Measurements from ENCODE around the gene NHERF2.

NHERF2 gene

DNA sequence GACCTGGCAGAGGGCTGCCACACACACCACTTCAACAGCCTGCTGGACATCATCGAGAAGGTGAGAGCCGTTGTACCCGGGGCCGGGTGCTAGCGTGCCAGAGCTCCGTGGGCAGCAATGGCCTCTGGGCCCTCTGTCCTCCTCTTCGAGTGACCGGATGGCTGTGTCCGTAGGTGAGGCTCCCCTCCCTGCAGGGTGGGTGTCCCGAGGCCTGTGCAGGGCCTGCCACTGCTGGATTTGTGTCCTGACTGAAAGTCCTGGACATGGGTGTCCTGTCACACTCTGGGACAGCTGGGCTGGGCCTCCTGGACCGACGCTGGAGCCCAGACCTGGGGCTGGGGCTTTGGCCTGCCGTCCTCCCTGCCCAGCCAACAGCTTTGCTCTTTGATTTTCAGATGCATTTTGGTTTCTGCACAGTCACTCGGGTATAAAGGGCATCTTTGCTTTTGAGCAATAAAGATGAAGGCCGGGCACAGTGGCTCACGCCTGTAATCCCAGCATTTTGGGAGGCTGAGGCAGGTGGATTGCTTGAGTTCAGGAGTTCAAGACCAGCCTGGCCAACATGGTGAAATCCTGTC, 37.8 kb downstream of the NHERF2 start:
- H3K27me3 Mint-ChIP-seq = no peaks in the 10 kb centered on the region
- no peak for ATAC-seq
- H3K27ac Mint-ChIP-seq = no peak overlapping the region
- peaks cover 6% of the 10 kb centered on the region for H3K4me1 Mint-ChIP-seq
- H3K4me3 Mint-ChIP-seq = no peak overlapping the region
- DNase-seq = no peak
- no peaks in the 10 kb centered on the region for H3K9me3 Mint-ChIP-seq

DNA sequence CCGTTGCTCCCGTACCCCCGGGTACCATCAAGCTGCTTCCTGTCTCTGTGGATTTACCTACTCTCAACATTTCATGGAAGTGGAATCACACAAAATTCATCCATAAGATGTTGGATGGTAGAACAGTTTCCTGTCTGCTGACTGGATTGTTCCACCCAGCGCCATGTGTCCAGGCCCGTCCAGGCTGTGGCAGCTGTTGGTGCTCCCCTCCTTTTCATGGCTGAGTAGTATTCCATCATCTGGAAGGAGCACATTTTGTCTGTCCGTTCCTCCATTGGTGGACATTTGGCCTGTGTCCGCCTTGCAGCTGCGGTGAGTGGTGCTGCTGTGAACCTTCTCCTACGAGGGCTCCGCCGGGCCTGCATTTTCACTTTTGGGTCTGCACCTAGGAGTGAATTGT, 39.4 kb downstream of the NHERF2 start:
- DNase-seq = no peak
- ATAC-seq = no peak
- Mint-ChIP-seq H3K27ac (no peak overlapping the region), H3K27me3 (no peaks in the 10 kb centered on the region), H3K4me1 (peaks cover 6% of the 10 kb centered on the region), H3K4me3 (no peak overlapping the region), H3K9me3 (no peaks in the 10 kb centered on the region)

DNA sequence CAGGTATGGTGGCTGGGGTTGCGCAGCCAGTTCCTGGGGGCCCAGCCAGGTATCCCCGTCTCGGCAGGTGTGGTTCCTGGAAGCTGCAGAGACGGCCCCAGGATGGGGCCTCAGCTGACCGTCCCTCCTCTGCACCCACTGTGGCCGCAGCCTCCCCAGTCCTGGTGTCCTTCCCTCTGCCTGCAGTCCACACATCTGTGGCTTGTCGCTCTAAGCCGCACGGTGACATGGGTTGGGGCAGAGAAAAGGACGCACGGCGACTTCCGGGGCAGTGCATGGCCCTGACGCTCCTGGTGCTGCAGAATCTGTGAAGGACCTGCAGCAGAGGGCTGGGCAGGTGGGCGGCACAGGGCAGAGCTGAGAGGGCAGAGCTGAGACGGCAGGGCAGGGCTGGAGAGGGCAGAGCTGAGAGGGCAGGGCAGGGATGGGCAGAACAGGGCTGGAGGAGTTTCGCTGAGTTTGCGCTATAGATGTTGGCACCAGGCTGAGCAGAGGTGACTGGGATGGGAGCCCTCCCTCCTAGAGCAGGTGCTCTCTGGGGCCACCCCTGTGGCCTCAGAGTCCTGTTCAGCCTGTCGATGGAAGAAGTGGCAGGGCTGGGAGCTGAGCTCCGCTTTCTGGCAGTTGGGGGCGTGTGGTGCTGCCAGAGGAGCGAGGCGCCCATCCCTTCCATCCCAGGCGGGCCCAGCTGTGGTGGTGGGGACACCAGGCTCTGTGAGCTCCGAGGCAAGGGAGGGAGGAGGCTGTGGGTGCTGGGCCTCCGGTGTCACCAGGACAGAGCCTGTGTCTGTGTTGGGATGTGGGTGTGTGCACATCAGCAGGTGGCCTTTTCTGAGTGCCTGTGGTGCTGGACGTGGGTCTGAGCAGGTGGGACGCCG, 44.1 kb downstream of the NHERF2 start:
- ATAC-seq (peak; percentile 15), DNase-seq (no peak)
- Mint-ChIP-seq H3K4me1 (peaks cover 5% of the 10 kb centered on the region), H3K27me3 (no peaks in the 10 kb centered on the region), H3K27ac (peak overlapping the region in 1 of 2 donors; percentile 40), H3K9me3 (no peaks in the 10 kb centered on the region), H3K4me3 (no peak overlapping the region)

DNA sequence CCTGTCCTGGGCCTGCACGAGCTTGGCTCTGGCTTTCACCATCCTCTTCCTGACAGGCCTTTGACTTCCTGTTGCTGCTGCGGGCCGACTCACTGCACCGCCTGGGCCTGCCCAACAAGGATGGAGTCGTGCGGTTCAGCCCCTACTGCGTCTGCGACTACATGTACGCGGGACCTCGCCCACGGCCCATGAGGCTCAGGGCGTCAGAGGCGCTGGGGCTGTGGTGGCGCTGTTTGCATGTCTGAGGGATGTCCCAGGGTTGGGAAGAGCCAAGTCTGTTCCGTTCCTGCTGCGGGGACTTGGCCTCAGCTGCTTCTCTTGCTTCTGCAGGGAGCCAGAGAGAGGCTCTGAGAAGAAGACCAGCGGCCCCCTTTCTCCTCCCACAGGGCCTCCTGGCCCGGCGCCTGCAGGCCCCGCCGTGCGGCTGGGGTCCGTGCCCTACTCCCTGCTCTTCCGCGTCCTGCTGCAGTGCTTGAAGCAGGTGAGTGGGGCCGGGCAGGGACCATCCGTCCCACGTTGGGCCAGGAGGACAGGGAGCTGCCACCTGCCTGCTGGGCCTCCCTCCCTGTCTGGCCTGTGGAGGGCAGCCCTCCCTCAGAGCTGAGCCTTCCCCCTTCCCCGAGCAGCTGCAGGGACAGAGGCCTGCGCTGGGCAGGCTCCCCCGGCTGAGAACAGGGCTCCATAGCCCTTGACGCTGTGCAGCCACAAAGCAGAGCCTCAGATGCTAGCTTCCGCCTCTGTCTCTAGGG, 44.9 kb downstream of the NHERF2 start:
- Mint-ChIP-seq H3K27me3 (no peaks in the 10 kb centered on the region), H3K4me3 (no peak overlapping the region), H3K4me1 (no peaks in the 10 kb centered on the region), H3K9me3 (no peaks in the 10 kb centered on the region), H3K27ac (no peak overlapping the region)
- ATAC-seq = peak; percentile 9
- no peak for DNase-seq

DNA sequence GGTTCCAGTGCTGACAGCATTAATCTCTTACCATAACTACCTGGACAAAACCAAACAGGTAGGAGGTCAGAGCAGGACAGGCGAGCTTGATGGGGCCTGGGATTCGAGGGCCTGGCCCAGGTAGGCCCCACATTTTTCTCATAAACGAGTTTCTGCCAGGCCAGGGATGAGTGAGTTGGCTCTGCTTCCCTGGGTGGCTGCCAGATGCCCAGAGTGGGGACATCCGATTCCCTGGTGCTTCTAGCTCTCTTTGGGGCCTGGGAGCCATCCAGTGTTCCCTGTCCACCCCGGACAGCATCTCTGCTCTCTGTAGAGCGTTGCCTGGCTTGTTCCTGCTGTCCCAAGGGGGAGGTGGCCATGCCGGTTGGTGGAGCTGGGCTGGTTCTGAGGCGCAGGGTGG, 46.2 kb downstream of the NHERF2 start:
- DNase-seq (no peak), ATAC-seq (no peak)
- Mint-ChIP-seq H3K27ac (no peak overlapping the region), H3K4me1 (no peaks in the 10 kb centered on the region), H3K9me3 (no peaks in the 10 kb centered on the region), H3K27me3 (no peaks in the 10 kb centered on the region), H3K4me3 (no peak overlapping the region)

DNA sequence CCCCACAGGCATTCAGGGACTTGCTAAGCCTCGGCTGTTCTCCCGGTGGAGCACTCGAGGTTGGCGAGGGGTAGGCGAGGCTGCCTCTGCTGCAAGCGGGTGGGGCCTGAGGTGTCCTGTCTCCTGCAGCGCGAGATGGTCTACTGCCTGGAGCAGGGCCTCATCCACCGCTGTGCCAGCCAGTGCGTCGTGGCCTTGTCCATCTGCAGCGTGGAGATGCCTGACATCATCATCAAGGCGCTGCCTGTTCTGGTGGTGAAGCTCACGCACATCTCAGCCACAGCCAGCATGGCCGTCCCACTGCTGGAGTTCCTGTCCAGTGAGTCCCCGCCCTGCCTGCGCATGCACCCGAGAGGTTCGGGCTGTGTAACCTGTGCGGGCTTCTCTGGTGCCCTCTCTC, 47.4 kb downstream of the NHERF2 start:
- no peaks in the 10 kb centered on the region for H3K4me1 Mint-ChIP-seq
- H3K27me3 Mint-ChIP-seq = no peaks in the 10 kb centered on the region
- ATAC-seq (no peak), DNase-seq (no peak)
- H3K9me3 Mint-ChIP-seq = no peaks in the 10 kb centered on the region
- H3K27ac Mint-ChIP-seq = no peak overlapping the region
- no peak overlapping the region for H3K4me3 Mint-ChIP-seq

DNA sequence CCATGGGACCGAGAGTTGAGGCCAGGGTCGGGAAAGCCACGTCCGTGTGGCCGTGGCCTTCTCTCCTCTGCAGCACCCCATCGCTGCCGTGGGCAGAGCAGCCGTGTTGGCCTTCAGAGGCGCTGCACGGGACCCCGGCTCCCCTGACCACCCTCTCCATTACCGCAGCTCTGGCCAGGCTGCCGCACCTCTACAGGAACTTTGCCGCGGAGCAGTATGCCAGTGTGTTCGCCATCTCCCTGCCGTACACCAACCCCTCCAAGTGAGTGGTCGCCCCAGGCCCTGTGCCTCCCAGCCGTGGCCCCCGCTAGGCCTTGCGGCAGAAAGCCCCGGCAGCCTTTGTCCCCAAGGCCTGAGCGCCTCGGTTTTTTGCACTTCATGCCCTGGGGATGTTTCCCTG, 48.9 kb downstream of the NHERF2 start:
- Mint-ChIP-seq H3K27ac (no peak overlapping the region), H3K9me3 (no peaks in the 10 kb centered on the region), H3K27me3 (no peaks in the 10 kb centered on the region), H3K4me1 (no peaks in the 10 kb centered on the region), H3K4me3 (no peak overlapping the region)
- DNase-seq = no peak
- no peak for ATAC-seq

DNA sequence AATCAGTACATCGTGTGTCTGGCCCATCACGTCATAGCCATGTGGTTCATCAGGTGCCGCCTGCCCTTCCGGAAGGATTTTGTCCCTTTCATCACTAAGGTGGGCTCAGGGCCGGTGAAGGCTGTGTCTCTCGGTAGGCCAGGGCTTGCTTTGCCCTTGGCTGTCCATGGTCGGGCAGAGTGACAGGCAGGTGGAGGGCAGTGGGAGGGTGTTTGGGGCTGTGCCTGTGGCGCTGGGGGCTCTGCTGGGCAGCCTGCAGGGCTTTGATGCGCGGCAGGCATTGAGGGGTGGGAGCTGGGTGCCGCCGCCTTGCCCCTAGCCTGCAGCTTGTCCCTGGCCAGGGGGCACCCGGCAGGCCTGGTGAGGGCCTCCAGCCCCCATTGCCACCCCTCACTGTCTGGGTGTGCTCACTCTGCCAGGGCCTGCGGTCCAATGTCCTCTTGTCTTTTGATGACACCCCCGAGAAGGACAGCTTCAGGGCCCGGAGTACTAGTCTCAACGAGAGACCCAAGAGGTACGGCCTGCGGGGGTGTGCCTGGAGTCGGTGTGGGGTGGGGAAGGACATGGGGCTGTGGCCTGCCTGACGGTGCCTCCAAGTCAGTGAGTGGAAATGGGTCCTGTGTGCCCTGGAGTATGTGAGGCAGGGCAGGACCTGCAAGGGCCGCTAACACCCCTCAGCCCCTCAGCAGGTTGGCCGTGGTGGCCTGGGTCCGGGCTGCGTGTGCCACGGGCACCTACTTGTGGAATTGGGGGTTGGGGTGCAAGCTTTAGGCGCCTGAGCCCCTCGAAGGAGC, 49.6 kb downstream of the NHERF2 start:
- Mint-ChIP-seq H3K27ac (no peak overlapping the region), H3K27me3 (no peaks in the 10 kb centered on the region), H3K4me1 (no peaks in the 10 kb centered on the region), H3K4me3 (no peak overlapping the region), H3K9me3 (no peaks in the 10 kb centered on the region)
- ATAC-seq (no peak), DNase-seq (no peak)

DNA sequence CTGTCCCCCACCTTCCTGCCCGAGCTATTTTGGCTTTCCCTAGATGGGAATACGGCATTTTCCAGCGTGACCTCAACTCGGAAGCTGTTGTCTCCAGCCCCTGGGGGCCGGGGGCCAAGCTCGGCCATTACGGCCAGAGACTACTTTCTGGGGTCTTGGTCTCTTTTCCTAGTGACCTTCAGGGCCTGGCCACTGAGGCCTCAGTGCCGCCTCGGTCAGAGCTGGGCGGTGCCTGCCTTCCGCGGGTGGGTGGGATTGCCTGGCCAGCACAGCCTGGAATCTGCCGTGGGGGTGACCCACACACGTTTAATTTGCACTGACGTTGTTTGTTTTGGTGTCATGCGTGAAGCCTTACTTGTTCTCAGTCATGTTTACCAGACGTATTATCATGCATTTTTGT, 50.3 kb downstream of the NHERF2 start:
- no peak for DNase-seq
- H3K9me3 Mint-ChIP-seq = no peaks in the 10 kb centered on the region
- no peaks in the 10 kb centered on the region for H3K27me3 Mint-ChIP-seq
- H3K4me1 Mint-ChIP-seq = no peaks in the 10 kb centered on the region
- H3K4me3 Mint-ChIP-seq = no peak overlapping the region
- ATAC-seq = no peak
- H3K27ac Mint-ChIP-seq = peak overlapping the region in 1 of 2 donors; percentile 48

DNA sequence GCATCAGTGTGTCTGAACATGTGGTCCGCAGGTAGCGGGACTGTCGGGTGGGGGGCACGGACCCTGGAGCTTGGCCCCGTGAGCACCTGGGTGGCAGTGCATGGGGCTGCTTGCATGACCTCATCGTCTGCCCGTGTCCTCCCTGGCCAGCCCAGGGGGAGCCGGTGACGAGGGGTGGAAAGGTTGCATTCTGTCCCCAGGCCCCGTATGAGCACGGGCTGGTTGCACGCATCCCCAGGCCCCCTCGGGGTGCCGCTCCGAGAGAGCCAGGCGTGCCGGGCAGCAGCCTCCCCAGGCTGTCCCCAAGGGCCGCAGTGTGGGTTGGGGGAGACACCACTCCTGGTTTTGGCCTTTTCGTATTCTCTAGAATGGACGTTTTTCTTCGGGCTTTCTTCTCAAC, 51.0 kb downstream of the NHERF2 start:
- Mint-ChIP-seq H3K4me3 (no peak overlapping the region), H3K27me3 (no peaks in the 10 kb centered on the region), H3K27ac (no peak overlapping the region), H3K9me3 (no peaks in the 10 kb centered on the region), H3K4me1 (no peaks in the 10 kb centered on the region)
- ATAC-seq (no peak), DNase-seq (no peak)

DNA sequence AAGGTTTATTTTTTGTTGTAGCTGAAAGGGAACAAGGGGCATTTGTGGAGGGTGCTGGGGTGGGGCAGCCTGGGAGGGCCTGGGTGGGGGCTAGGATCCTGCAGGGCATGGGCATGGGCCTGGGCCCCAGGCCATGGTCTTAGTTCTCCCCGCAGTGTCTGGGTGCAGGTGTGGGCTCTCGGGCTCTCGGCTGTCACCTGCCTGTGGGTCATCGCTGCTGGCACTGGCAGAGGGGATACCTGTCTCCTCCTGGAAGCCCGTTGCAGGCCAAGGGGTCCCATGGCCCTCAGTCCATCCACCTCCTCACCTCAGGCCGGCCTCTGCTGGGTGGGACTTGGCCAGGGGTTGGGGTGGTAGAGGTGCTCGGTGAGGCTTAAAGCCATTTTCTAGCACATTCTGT, 51.4 kb downstream of the NHERF2 start:
- DNase-seq = no peak
- Mint-ChIP-seq H3K27me3 (no peaks in the 10 kb centered on the region), H3K9me3 (no peaks in the 10 kb centered on the region), H3K4me3 (no peak overlapping the region), H3K4me1 (peaks cover 4% of the 10 kb centered on the region), H3K27ac (peak overlapping the region in 1 of 2 donors; percentile 12)
- ATAC-seq = no peak

DNA sequence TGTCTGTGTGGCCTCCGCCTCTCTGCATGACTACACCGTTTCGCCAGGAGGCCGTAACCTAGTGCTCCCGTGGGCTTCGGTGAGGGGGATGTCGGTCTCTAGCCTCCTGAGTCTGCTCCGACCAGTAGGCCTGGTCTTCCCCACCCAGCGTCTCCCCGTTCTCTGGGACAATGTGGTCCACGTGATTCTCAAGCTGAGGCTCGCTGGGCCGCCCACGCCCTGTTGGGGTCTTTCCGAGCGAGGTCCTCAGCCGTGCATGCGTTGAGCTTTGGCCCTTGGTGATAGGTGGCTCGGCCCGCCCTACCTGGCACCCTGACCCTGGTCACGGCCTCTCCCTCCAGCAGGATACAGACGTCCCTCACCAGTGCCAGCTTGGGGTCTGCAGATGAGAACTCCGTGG, 52.0 kb downstream of the NHERF2 start:
- ATAC-seq (no peak), DNase-seq (no peak)
- Mint-ChIP-seq H3K9me3 (no peaks in the 10 kb centered on the region), H3K27me3 (no peaks in the 10 kb centered on the region), H3K27ac (peak overlapping the region in 1 of 2 donors; percentile 42), H3K4me1 (peaks cover 6% of the 10 kb centered on the region), H3K4me3 (no peak overlapping the region)

DNA sequence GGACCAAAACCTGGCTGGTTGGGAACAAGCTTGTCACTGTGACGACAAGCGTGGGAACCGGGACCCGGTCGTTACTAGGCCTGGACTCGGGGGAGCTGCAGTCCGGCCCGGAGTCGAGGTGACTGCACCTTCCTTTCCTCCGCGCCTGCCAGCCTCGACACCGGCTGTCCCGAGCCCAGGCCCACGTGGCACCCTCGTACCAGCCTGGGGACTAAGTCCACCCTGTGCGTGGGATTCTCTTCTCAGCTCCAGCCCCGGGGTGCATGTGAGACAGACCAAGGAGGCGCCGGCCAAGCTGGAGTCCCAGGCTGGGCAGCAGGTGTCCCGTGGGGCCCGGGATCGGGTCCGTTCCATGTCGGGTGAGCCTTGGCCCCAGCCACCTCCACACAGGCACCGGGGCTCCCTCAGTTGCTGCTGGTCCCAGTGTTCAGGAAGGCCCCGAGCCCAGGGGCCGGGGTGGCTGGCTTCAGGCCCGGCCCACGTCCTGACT, 52.7 kb downstream of the NHERF2 start:
- H3K4me3 Mint-ChIP-seq = no peak overlapping the region
- no peaks in the 10 kb centered on the region for H3K9me3 Mint-ChIP-seq
- H3K27ac Mint-ChIP-seq = no peak overlapping the region
- H3K4me1 Mint-ChIP-seq = peaks cover 6% of the 10 kb centered on the region
- ATAC-seq = no peak
- no peak for DNase-seq
- H3K27me3 Mint-ChIP-seq = no peaks in the 10 kb centered on the region

DNA sequence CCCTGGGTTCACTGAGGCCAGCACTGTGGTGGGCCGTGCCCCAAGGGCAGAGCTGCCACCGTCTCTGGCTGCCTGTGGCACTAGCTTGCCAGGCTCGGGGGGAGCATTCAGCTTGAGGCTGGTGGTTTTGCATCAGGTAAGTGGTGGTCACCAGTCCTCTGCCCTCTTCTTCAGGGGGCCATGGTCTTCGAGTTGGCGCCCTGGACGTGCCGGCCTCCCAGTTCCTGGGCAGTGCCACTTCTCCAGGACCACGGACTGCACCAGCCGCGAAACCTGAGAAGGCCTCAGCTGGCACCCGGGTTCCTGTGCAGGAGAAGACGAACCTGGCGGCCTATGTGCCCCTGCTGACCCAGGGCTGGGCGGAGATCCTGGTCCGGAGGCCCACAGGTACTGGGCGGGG, 53.3 kb downstream of the NHERF2 start:
- no peak overlapping the region for H3K27ac Mint-ChIP-seq
- no peaks in the 10 kb centered on the region for H3K9me3 Mint-ChIP-seq
- no peak for ATAC-seq
- H3K27me3 Mint-ChIP-seq = no peaks in the 10 kb centered on the region
- H3K4me3 Mint-ChIP-seq = no peak overlapping the region
- no peak for DNase-seq
- peaks cover 6% of the 10 kb centered on the region for H3K4me1 Mint-ChIP-seq

All from stimulated activated naive CD8-positive, alpha-beta T cell treated with anti-CD3 and anti-CD28 coated beads, Interleukin-15, amount 100 ng/mL, for 72 hours (primary cell).